Transverse colon (tissue), 4 donors: Measurements from ENCODE around the gene SMIM11.

Experiments used
- EP300 ChIP-seq: sonication (generic); formaldehyde crosslinking; IDR thresholded peaks from one replicate; pipeline ENCODE4 v1.6.1; 2017; ENCODE audit warnings: antibody characterized with exemption, low read depth
- POLR2A ChIP-seq: fragments of 450-650 bp; IDR thresholded peaks from one replicate; pipeline ENCODE4 v1.6.1; 2016; ENCODE audit warnings: antibody characterized with exemption, mild to moderate bottlenecking, moderate library complexity
- POLR2AphosphoS5 ChIP-seq, 3 donors: sonication (generic); formaldehyde crosslinking; IDR thresholded peaks; one replicate each; pipeline ENCODE4 v1.6.1; 2016; ENCODE audit warnings: antibody characterized with exemption in 3 of 3
- TF ChIP-seq, protein P1 (sequence below), 5 experiments: fragments of 200-600 bp in 3 of 5; fragments of 450-650 bp in 2 of 5; sonication (generic) in 3 of 5; IDR thresholded peaks; 1 replicate in 2 of 5; 2 replicates in 3 of 5; pipeline ENCODE4 v1.5.1; 2016 to 2017; ENCODE audit warnings: antibody characterized with exemption in 5 of 5, inconsistent platforms in 3 of 5, mild to moderate bottlenecking in 2 of 5, moderate library complexity in 1 of 5

DNA sequence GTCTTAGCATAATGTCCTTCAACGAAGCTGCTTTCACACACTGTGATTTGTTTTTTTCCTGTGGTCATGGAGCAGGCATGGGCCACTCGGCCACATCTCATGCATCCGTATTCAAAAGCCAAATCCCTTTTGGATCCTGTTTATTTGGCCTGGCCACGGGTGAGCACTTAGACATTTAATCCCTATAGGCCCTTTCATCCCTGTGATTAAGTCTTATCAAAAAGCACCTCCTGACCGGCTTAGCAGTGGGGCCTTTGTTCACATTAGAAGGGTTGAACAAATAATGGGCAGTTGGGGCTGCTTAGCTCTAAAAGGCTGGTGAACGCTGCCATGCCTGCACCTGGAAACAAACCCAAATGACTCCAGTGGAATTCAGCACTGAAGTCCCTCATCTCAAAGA lies 9.5 kb upstream of the SMIM11 start:
- no peak for TF ChIP-seq POLR2A
- TF ChIP-seq, protein P1, sequence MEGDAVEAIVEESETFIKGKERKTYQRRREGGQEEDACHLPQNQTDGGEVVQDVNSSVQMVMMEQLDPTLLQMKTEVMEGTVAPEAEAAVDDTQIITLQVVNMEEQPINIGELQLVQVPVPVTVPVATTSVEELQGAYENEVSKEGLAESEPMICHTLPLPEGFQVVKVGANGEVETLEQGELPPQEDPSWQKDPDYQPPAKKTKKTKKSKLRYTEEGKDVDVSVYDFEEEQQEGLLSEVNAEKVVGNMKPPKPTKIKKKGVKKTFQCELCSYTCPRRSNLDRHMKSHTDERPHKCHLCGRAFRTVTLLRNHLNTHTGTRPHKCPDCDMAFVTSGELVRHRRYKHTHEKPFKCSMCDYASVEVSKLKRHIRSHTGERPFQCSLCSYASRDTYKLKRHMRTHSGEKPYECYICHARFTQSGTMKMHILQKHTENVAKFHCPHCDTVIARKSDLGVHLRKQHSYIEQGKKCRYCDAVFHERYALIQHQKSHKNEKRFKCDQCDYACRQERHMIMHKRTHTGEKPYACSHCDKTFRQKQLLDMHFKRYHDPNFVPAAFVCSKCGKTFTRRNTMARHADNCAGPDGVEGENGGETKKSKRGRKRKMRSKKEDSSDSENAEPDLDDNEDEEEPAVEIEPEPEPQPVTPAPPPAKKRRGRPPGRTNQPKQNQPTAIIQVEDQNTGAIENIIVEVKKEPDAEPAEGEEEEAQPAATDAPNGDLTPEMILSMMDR (IDR thresholded peaks at IDR 0.05): no peak
- no peak for TF ChIP-seq EP300
- no peak for TF ChIP-seq POLR2AphosphoS5 (IDR thresholded peaks at IDR 0.05)
